IgD-negative memory B cell (primary cell): ENCODE measurements around the gene ATP11A. TPM values are rescaled to one million over a fixed set of nuclear protein-coding genes. Genes with fewer than 3 reads are reported as not detected.

ENCODE experiments used
- H3K27ac Mint-ChIP-seq, 3 donors: one replicate each; pipeline ENCODE4 v1.8.0; 2020 to 2022; ENCODE audit warnings: mild to moderate bottlenecking in 3 of 3, mixed read lengths in 3 of 3, moderate library complexity in 1 of 3
- H3K27me3 Mint-ChIP-seq: one replicate; pipeline ENCODE4 v1.8.0; 2021; ENCODE audit warnings: mixed read lengths
- H3K36me3 Mint-ChIP-seq: one replicate; pipeline ENCODE4 v1.8.0; 2020; ENCODE audit warnings: mild to moderate bottlenecking, mixed read lengths
- H3K4me1 Mint-ChIP-seq, 3 donors: one replicate each; pipeline ENCODE4 v1.8.0; 2020 to 2022; ENCODE audit warnings: mixed read lengths in 3 of 3, mild to moderate bottlenecking in 1 of 3
- H3K4me3 Mint-ChIP-seq, 4 donors: one replicate each; pipeline ENCODE4 v1.8.0; 2020 to 2022; ENCODE audit warnings: mild to moderate bottlenecking in 4 of 4, mixed read lengths in 4 of 4, moderate library complexity in 3 of 4
- H3K9me3 Mint-ChIP-seq, 3 donors: one replicate each; pipeline ENCODE4 v1.8.0; 2020 to 2021; ENCODE audit warnings: mixed read lengths in 3 of 3, mild to moderate bottlenecking in 1 of 3
- polyA plus RNA-seq: library from polyadenylated mRNA; unstranded; fragments of 300-500 nt; fragmentation: Illumina TruSeq; gene quantifications from one replicate; pipeline ENCODE4 v1.2.3, GENCODE V29; 2021

The ATP11A gene
- polyA plus RNA-seq, 1 donor from 2014 or later: 2.9 TPM

GRCh38 chr13:112926993-112927392 lies 237.2 kb downstream of the ATP11A start:
- Mint-ChIP-seq H3K4me3 (no peak overlapping the region), H3K4me1 (peaks cover 0 to 6% (median 4%) of the 10 kb centered on the region in 3 donors), H3K36me3 (peaks cover 2% of the 10 kb centered on the region), H3K27ac (no peak overlapping the region), H3K9me3 (peaks cover 0 to 12% (median 0%) of the 10 kb centered on the region in 3 donors), H3K27me3 (peaks cover 14% of the 10 kb centered on the region)

GRCh38 chr13:112928020-112928971 lies 238.5 kb downstream of the ATP11A start:
- Mint-ChIP-seq H3K27ac (no peak overlapping the region), H3K36me3 (peaks cover 2% of the 10 kb centered on the region), H3K4me1 (peaks cover 0 to 6% (median 4%) of the 10 kb centered on the region in 3 donors), H3K9me3 (peaks cover 0 to 12% (median 0%) of the 10 kb centered on the region in 3 donors), H3K27me3 (peaks cover 15% of the 10 kb centered on the region), H3K4me3 (no peak overlapping the region)

- Mint-ChIP-seq H3K4me1 (peaks cover 0 to 6% (median 4%) of the 10 kb centered on the region in 3 donors), H3K27ac (no peak overlapping the region), H3K9me3 (peaks cover 0 to 12% (median 0%) of the 10 kb centered on the region in 3 donors), H3K27me3 (peaks cover 20% of the 10 kb centered on the region), H3K4me3 (peak overlapping the region in 2 of 4 donors; percentile 36 to 74), H3K36me3 (peaks cover 2% of the 10 kb centered on the region)
Observed at GRCh38 chr13:112928972-112929782, 239.3 kb downstream of the ATP11A start.

GRCh38 chr13:112929783-112930055 lies 239.9 kb downstream of the ATP11A start:
- peaks cover 2% of the 10 kb centered on the region for H3K36me3 Mint-ChIP-seq
- H3K9me3 Mint-ChIP-seq: peaks cover 0 to 12% (median 0%) of the 10 kb centered on the region in 3 donors
- peaks cover 20% of the 10 kb centered on the region for H3K27me3 Mint-ChIP-seq
- H3K27ac Mint-ChIP-seq: no peak overlapping the region
- peaks cover 0 to 6% (median 4%) of the 10 kb centered on the region in 3 donors for H3K4me1 Mint-ChIP-seq
- peak overlapping the region in 1 of 4 donors; percentile 51 for H3K4me3 Mint-ChIP-seq

GRCh38 chr13:112930192-112930591 lies 240.4 kb downstream of the ATP11A start:
- Mint-ChIP-seq H3K9me3 (peaks cover 0 to 12% (median 0%) of the 10 kb centered on the region in 3 donors), H3K27me3 (peaks cover 20% of the 10 kb centered on the region)

GRCh38 chr13:112931028-112931934 lies 241.4 kb downstream of the ATP11A start:
- Mint-ChIP-seq H3K36me3 (peaks cover 3% of the 10 kb centered on the region), H3K27ac (no peak overlapping the region), H3K4me3 (no peak overlapping the region), H3K27me3 (peaks cover 21% of the 10 kb centered on the region), H3K4me1 (peaks cover 0 to 6% (median 4%) of the 10 kb centered on the region in 3 donors), H3K9me3 (peaks cover 0 to 12% (median 0%) of the 10 kb centered on the region in 3 donors)

More at GRCh38 chr13:112930192-112930591, 240.4 kb downstream of the ATP11A start:
- Mint-ChIP-seq H3K27ac (no peak overlapping the region), H3K4me3 (no peak overlapping the region), H3K4me1 (peaks cover 0 to 6% (median 4%) of the 10 kb centered on the region in 3 donors), H3K36me3 (peaks cover 2% of the 10 kb centered on the region)

- Mint-ChIP-seq H3K27ac (no peak overlapping the region), H3K4me1 (peaks cover 0 to 6% (median 4%) of the 10 kb centered on the region in 3 donors), H3K27me3 (peaks cover 24% of the 10 kb centered on the region), H3K4me3 (no peak overlapping the region), H3K9me3 (peaks cover 0 to 9% (median 0%) of the 10 kb centered on the region in 3 donors), H3K36me3 (peaks cover 6% of the 10 kb centered on the region)
Observed at GRCh38 chr13:112932971-112933370, 243.1 kb downstream of the ATP11A start.

GRCh38 chr13:112933649-112934048 lies 243.8 kb downstream of the ATP11A start:
- peaks cover 24% of the 10 kb centered on the region for H3K27me3 Mint-ChIP-seq
- H3K4me1 Mint-ChIP-seq: peaks cover 0 to 4% (median 4%) of the 10 kb centered on the region in 3 donors
- peaks cover 6% of the 10 kb centered on the region for H3K36me3 Mint-ChIP-seq
- no peak overlapping the region for H3K27ac Mint-ChIP-seq
- H3K9me3 Mint-ChIP-seq: peaks cover 0 to 9% (median 0%) of the 10 kb centered on the region in 3 donors
- H3K4me3 Mint-ChIP-seq: no peak overlapping the region

GRCh38 chr13:112934078-112934477 lies 244.2 kb downstream of the ATP11A start:
- H3K4me1 Mint-ChIP-seq: peaks cover 0 to 4% (median 4%) of the 10 kb centered on the region in 3 donors
- H3K27me3 Mint-ChIP-seq: peaks cover 24% of the 10 kb centered on the region
- H3K4me3 Mint-ChIP-seq: no peak overlapping the region
- peaks cover 0 to 9% (median 0%) of the 10 kb centered on the region in 3 donors for H3K9me3 Mint-ChIP-seq
- no peak overlapping the region for H3K27ac Mint-ChIP-seq
- H3K36me3 Mint-ChIP-seq: peaks cover 6% of the 10 kb centered on the region

Other genes starting within 250 kb of the ATP11A start
- gene TUBGCP3, start 101.9 kb upstream of the ATP11A start, polyA plus RNA-seq: 17.9 TPM